ENCODE results near the gene SOCS7. TPM values are rescaled to one million over a fixed set of nuclear protein-coding genes. Genes with fewer than 3 reads are reported as not detected.

SOCS7 gene
- total RNA-seq, 1 experiment from 2014 or later, result 29.2 TPM

GRCh38 chr17:38334480-38335364 lies 16.9 kb upstream of the SOCS7 start:
- Mint-ChIP-seq H3K36me3 (ENCODE audit: insufficient read depth, unreplicated experiment) (peaks cover 5% of the 10 kb centered on the region), H3K27ac (ENCODE audit: unreplicated experiment) (no peak overlapping the region), H3K9me3 (ENCODE audit: unreplicated experiment) (no peaks in the 10 kb centered on the region), H3K4me3 (ENCODE audit: unreplicated experiment) (no peak overlapping the region), H3K27me3 (ENCODE audit: insufficient read depth, unreplicated experiment) (no peaks in the 10 kb centered on the region), H3K4me1 (ENCODE audit: low read depth, unreplicated experiment) (no peaks in the 10 kb centered on the region)
- Histone ChIP-seq H3K36me3 (ENCODE audit: control insufficient read depth, insufficient read depth, low read length) (no peaks in the 10 kb centered on the region), H3K4me1 (peaks cover 3% of the 10 kb centered on the region; the same call in 1 of the 2 replicates), H3K27me3 (replicated peaks; ENCODE audit: control insufficient read depth, insufficient read depth, low read length) (no peaks in the 10 kb centered on the region), H3K9me3 (no peaks in the 10 kb centered on the region), H3K4me3 (ENCODE audit: low read depth, low read length) (no peak overlapping the region)
- no peak for DNase-seq
- POLR2A ChIA-PET, result no interaction called here
- BruUV-seq (replicated peaks), result no TSS peak
- intact Hi-C loops (cut with micrococcal nuclease; ENCODE audit: unreplicated experiment), result no loop called here
- TF ChIP-seq CTCF (IDR thresholded peaks at IDR 0.05; ENCODE audit: insufficient read depth in 1 of 2, low read depth in 1 of 2, low read length in 1 of 2, severe bottlenecking in 1 of 2, unreplicated experiment in 1 of 2), result no peak
- CTCF ChIA-PET, result interaction anchor here (0.5 to 1.3 kb wide), 3 partner anchors 11 to 15 kb away, joined by 4 to 6 read pairs (median 5); no protein-coding TSS in a partner anchor

GRCh38 chr17:38336838-38337237 lies 14.8 kb upstream of the SOCS7 start:
- H3K27ac Mint-ChIP-seq (ENCODE audit: unreplicated experiment), result no peak overlapping the region
- no peak for DNase-seq
- H3K36me3 Mint-ChIP-seq (ENCODE audit: insufficient read depth, unreplicated experiment), result no peaks in the 10 kb centered on the region
- no peak for TF ChIP-seq CTCF (IDR thresholded peaks at IDR 0.05; ENCODE audit: insufficient read depth in 1 of 2, low read depth in 1 of 2, low read length in 1 of 2, severe bottlenecking in 1 of 2, unreplicated experiment in 1 of 2)
- H3K4me1 ChIP-seq, result peaks cover 4% of the 10 kb centered on the region; the same call in 1 of the 2 replicates
- intact Hi-C loops (cut with micrococcal nuclease; ENCODE audit: unreplicated experiment), result no loop called here
- ChIA-PET CTCF (no interaction called here), POLR2A (no interaction called here)
- no TSS peak for BruUV-seq (replicated peaks)
- H3K36me3 ChIP-seq (ENCODE audit: control insufficient read depth, insufficient read depth, low read length), result no peaks in the 10 kb centered on the region
- H3K4me1 Mint-ChIP-seq (ENCODE audit: low read depth, unreplicated experiment), result no peaks in the 10 kb centered on the region
- H3K4me3 Mint-ChIP-seq (ENCODE audit: unreplicated experiment), result no peak overlapping the region
- no peaks in the 10 kb centered on the region for H3K9me3 Mint-ChIP-seq (ENCODE audit: unreplicated experiment)
- H3K9me3 ChIP-seq, result no peaks in the 10 kb centered on the region
- H3K27me3 Mint-ChIP-seq (ENCODE audit: insufficient read depth, unreplicated experiment), result no peaks in the 10 kb centered on the region
- H3K4me3 ChIP-seq (ENCODE audit: low read depth, low read length), result no peak overlapping the region
- no peaks in the 10 kb centered on the region for H3K27me3 ChIP-seq (replicated peaks; ENCODE audit: control insufficient read depth, insufficient read depth, low read length)

- TF ChIP-seq CTCF (IDR thresholded peaks at IDR 0.05; ENCODE audit: insufficient read depth in 1 of 2, low read depth in 1 of 2, low read length in 1 of 2, severe bottlenecking in 1 of 2, unreplicated experiment in 1 of 2), result no peak
- ChIA-PET CTCF (interaction anchor here (0.9 to 1.1 kb wide), 2 partner anchors 11 to 15 kb away, joined by 3 to 4 read pairs; no protein-coding TSS in a partner anchor), POLR2A (no interaction called here)
- no peaks in the 10 kb centered on the region for H3K4me1 Mint-ChIP-seq (ENCODE audit: low read depth, unreplicated experiment)
- Histone ChIP-seq H3K27me3 (replicated peaks; ENCODE audit: control insufficient read depth, insufficient read depth, low read length) (no peaks in the 10 kb centered on the region), H3K4me3 (ENCODE audit: low read depth, low read length) (no peak overlapping the region), H3K9me3 (no peaks in the 10 kb centered on the region), H3K4me1 (peaks cover 4% of the 10 kb centered on the region; the same call in 1 of the 2 replicates), H3K36me3 (ENCODE audit: control insufficient read depth, insufficient read depth, low read length) (no peaks in the 10 kb centered on the region)
- H3K27ac Mint-ChIP-seq (ENCODE audit: unreplicated experiment), result no peak overlapping the region
- DNase-seq, result no peak
- BruUV-seq (replicated peaks), result no TSS peak
- intact Hi-C loops (cut with micrococcal nuclease; ENCODE audit: unreplicated experiment), result no loop called here
- no peaks in the 10 kb centered on the region for H3K27me3 Mint-ChIP-seq (ENCODE audit: insufficient read depth, unreplicated experiment)
- H3K36me3 Mint-ChIP-seq (ENCODE audit: insufficient read depth, unreplicated experiment), result no peaks in the 10 kb centered on the region
- no peaks in the 10 kb centered on the region for H3K9me3 Mint-ChIP-seq (ENCODE audit: unreplicated experiment)
- no peak overlapping the region for H3K4me3 Mint-ChIP-seq (ENCODE audit: unreplicated experiment)
Observed at GRCh38 chr17:38338053-38338452, 13.6 kb upstream of the SOCS7 start.

Data from Caco-2 (cell line).